LNCaP clone FGC (cell line): ENCODE results near the gene OSCP1.

Source experiments
- DNase-seq: peaks from one replicate; pipeline ENCODE4 v3.0.0-alpha.2; 2011; ENCODE audit warnings: low read depth
- H3K4me3 ChIP-seq: 2 replicates; pipeline ENCODE4 v1.5.1; 2011; ENCODE audit warnings: mild to moderate bottlenecking, low read depth, low read length, control low read depth
- CTCF ChIP-seq: IDR thresholded peaks from 2 replicates; pipeline ENCODE4 v1.5.1; 2012; ENCODE audit warnings: mild to moderate bottlenecking; ENCODE audit not compliant: control insufficient read depth, insufficient read depth; ENCODE audit errors: extremely low read depth

OSCP1 gene

GRCh38 chr1:36389261-36389660, 61.0 kb downstream of the OSCP1 start:
- no peak for TF ChIP-seq CTCF
- no peak for DNase-seq

DNA sequence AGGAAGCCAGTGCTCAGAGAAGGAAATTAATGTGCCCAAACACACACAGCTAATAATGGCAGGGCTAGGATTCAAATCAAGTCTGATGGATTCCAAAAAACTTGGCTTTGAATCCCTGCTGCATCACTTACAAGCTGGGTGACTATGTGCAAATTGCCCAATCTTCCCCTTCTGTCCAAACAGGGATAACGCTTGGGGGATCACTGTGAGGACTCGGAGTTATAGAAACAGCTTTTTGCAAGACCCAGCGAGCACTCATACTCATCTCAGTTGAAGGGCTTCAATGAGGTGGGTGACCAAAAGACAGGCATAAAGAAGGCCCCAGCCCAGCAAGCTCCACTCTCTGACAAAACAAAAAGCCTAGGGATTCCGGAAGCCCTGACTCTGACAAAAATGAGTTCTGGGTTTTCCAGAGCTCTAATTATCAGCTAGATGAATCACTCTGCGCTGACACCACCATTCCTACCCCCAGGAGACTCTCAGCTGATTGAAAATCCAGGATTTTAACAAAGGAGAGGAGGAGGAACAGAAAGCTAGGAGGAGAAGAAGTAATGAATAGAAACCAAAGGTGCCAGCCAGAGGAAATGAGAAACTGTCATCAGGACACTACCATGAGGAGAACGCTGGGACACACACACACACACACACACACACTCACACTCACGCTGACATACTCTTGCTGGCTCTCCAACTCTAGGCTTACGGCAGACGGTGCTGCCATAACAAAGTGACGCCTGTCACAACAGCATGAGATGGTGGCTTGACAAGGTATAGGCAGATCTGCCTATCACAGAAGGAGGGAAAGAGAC, 62.9 kb downstream of the OSCP1 start:
- DNase-seq = no peak
- peak overlapping the region; percentile 59 for H3K4me3 ChIP-seq
- TF ChIP-seq CTCF = no peak

More at GRCh38 chr1:36389261-36389660, 61.0 kb downstream of the OSCP1 start:
- no peak overlapping the region for H3K4me3 ChIP-seq

DNA sequence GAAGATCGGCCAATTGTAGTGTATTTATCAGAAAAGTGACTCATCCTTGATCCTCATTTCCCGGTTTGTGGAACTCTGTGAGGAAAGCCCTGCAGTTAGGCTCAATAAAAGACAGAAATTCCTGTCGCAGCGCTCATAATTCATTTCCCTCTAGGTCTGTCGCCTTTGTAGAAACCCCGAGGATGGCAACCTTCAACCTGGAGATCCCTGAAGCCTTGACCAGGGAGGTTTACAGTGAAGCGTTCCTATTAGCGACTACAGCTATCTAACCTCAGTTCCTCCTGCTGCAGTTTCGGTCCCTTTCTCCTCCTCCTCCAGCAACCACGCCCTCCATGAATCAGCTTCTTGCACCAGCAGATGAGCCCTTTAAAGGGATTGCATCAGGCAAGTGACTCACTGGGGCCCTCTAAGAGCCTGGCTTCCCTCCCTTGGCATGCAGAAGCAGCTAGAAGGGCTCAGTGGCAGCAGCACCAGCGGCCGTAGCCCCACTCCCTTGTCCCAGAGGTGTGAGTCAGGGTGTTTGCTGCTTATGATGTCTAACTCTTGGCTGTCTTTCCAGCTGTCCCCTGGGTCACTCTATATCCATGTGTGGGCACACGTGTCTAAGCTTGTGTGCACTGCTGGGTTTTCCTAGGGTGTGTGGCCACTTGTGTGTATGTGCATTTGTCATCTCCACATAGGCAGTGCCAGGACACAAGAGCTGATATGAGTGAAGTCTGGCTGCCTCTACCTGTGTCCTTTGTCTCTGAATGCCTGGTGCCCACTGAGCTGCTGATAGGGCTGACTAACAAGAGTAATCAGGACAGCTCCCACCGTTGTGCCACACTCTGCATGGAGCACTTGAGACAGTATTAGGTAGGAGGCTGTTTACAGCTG, 63.7 kb downstream of the OSCP1 start:
- DNase-seq = peak; percentile 97
- TF ChIP-seq CTCF = no peak
- peak overlapping the region; percentile 59 for H3K4me3 ChIP-seq

DNA sequence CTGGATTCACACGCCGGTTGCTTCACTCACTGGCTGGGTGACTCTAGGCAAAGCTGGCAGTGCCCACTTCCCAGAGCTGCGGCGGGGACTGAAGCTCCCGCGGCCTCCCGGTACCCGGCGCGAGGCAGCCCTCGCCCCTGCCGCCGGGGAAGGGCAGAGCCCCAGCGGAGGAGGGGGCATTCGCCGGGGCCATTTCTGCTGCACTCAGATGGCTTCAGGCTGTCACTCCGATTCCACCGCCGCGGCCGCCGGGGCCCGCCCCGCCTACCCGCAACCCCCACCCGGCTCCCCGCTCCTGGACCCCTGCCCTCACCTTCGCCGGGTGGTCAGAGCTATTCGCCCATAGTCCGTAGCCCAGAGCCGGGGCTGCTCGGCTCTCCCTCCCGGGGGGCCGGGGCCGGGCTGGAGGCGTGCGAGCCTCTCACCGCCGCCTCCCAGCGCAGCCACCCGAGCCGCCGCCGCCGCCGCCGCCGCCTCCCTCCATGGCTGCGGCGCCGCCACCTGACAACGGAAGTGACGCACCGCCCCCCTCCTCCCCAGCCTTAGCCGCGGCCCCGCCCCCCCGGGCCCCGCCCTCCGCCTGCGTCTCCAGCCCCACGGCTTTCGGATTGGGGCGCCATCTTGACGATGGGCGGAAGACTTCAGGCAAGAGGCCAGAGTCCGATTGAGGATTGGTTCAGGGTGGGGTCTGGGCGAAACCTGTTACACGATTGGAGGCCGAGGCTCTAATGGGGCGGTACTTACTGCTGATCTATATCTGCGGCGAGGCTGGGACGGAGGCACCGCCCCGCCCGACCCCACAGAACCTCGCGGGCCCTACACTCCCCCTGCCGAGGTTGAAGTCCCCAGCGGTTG, 64.6 kb downstream of the OSCP1 start, which contains the start of gene STK40:
STK40 (minus strand) TSS at position 515 of the 855 bp plus-strand sequence. CDS start 24,592 bp downstream, outside the sequence.
- peak within 1 kb of the TSS; percentile 94 for H3K4me3 ChIP-seq
- peak; percentile 99 for DNase-seq
- TF ChIP-seq CTCF = no peak

GRCh38 chr1:36384542-36385409, 65.5 kb downstream of the OSCP1 start:
- TF ChIP-seq CTCF = no peak
- peak; percentile 85 for DNase-seq
- peak overlapping the region; percentile 94 for H3K4me3 ChIP-seq
